H54 (cell line): Measurements from ENCODE around the gene TGFB2.

Source experiments
- DNase-seq: peaks from one replicate; pipeline ENCODE4 v3.0.0; 2011; ENCODE audit warnings: low spot score, mixed read lengths; ENCODE audit not compliant: insufficient read length
- FAIRE-seq: peaks from 3 replicates; lab custom pipeline; 2011; peaks lifted over from hg19 to GRCh38; lab: Jason Lieb, UNC
- POLR2A ChIP-seq: IDR thresholded peaks from 2 replicates; pipeline ENCODE4 v1.6.1; 2011; ENCODE audit warnings: low read depth, mild to moderate bottlenecking, low read length

TGFB2 gene

DNA sequence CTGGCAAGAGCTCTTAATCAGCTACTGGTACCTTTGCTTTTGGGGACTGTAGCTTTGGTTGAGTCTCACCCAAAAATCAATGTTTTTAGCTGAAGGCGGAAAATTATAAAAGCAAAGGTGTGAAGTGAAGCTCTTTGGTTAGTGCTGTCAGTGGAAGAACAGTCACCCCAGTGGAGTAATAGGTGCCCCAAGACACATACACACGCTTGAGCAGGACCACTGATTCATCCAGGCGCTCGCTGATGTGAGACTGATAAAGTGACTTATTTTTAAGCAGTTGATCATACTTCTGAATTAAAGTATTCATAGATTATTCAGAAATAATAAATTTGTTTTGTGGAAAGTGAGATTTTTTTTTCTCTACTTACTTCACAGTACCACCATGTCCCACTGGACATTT is 37.1 kb downstream of the TGFB2 start:
- TF ChIP-seq POLR2A, result no peak
- no peak for FAIRE-seq

DNA sequence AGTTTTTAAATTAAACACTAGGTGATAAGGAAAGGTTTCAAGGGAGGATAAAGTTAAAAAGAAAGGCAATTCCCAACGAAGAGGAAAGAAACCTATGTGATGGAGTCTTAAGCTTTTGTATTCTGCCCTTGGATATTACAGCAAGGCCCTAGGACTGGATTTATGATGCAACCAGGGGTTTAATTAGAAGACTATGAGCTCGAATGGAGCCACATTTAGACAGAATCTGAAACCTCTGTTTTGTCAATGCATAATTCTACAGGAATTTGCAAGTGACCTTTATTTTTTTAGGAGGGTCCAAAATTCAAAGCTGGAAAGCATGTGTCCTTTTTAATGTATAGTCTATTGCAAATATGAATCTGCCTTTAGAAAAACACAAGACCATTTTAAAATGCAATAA is 37.9 kb downstream of the TGFB2 start:
- no peak for TF ChIP-seq POLR2A
- no peak for FAIRE-seq
- DNase-seq, result no peak

More for the DNA sequence above, 37.1 kb downstream of the TGFB2 start:
- DNase-seq, result no peak

DNA sequence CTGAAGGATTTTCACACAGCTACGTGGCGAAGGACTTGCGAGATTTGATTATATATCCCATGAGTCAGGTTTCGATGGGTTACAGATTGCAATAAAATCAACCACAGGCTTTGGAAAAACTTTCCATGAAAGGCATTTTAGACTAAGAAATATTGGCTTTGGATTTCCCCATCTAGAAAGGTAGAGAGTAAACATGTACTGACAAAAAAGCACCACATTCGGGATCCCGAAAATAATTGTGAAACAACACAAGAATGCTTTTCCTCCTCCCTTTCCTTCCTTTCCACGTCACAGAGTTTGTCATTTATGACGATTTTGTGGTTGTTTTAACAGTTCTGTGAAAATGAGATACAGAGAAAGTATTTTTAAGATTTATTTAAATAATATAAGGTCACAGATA is 38.5 kb downstream of the TGFB2 start:
- FAIRE-seq (no peak), DNase-seq (no peak)
- no peak for TF ChIP-seq POLR2A

DNA sequence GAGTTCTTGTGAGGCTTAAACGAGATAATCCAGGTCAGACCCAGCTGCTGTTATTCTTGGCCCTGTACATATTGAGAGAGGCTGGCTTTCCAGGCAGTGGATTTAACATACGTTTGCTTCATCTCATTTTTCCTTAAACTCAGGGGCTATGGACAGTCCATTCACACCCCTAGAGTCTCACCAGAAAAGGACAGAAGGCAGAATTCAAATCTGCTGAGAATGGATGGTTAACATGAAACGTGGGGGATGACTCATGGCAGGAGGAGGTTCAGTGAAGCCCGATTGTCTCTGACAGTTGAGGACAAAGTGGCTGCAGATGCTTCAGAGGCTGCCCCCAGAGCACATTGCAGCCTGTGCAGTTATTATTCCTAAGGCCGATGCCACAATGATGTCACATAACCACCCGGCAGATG is 39.5 kb downstream of the TGFB2 start:
- FAIRE-seq (no peak), DNase-seq (no peak)
- TF ChIP-seq POLR2A, result no peak

DNA sequence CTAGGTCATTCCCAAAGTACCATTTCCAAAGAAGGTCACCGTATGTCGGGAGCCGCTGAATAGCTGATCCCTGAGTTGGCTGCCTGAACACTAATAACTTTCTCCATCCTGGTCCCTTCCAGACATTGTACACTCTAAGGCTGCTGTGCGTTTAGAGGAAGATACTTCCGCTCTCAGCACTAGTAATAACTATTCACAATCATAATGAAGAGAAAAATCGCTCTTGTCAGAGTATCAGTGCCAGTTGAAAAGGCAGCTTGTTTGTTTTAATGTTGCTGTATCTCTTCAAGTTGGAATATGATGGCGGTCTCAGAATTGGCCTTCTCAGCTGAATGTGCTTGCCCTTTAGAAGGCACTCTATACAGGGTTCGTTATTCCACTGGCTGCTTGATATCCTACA is 43.5 kb downstream of the TGFB2 start:
- TF ChIP-seq POLR2A, result no peak
- DNase-seq (no peak), FAIRE-seq (no peak)

DNA sequence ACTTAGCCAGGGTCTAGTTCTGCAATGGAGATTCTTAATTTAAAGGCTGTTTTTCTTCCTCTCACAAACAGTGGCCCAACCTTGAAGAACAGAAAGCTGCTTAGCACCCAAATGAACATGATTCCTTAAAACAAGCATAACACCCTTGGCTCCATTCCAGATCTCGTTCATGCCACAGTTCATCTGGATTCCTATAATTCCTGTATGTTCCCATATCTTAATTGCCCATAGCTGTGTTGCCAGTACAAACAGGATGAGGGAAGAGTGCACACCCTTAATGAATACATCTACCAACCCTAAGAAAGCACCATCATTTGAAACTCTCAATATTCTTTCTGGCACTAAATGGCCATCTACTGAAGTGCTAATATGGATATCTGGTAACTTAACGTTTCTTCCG is 45.5 kb downstream of the TGFB2 start:
- DNase-seq (no peak), FAIRE-seq (no peak)
- TF ChIP-seq POLR2A, result no peak

DNA sequence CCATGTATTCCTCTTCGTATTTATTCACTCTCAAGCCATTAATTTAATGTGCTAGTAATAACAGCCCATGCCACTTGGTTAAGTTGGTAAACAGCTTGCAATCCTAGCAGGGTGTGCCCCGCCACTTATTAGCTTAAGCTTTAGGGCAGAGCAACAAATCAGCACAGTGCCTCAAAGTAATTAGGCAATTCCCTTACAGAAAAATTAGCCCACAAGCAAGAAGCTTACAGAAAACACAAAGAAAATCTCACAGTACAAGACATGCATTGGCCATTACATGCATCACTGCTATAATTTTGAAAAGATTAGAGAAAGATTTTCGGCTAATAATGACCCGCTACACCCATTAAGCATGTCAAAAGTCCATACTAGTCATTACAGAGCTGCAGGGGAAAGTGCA is 47.6 kb downstream of the TGFB2 start:
- no peak for FAIRE-seq
- no peak for DNase-seq
- TF ChIP-seq POLR2A, result no peak

DNA sequence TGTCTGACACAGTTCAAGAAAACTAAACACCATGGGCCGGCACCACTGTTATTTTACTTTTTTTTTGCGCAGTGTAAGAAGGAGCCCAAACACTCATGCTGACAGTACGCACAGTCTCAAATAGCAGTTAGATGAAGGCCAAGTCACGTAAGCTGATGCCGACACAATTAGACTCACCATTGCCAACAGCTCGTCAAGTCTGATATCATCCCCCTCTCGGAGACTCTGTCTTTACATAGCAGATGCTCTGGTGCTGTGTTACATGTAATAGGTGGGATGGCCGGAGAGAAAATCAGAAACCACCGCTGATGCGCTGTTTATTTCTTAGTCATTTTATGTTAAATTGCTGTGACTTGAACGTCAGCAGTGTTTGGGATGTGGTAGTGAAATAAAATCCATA is 49.3 kb downstream of the TGFB2 start:
- FAIRE-seq (no peak), DNase-seq (no peak)
- TF ChIP-seq POLR2A, result no peak

DNA sequence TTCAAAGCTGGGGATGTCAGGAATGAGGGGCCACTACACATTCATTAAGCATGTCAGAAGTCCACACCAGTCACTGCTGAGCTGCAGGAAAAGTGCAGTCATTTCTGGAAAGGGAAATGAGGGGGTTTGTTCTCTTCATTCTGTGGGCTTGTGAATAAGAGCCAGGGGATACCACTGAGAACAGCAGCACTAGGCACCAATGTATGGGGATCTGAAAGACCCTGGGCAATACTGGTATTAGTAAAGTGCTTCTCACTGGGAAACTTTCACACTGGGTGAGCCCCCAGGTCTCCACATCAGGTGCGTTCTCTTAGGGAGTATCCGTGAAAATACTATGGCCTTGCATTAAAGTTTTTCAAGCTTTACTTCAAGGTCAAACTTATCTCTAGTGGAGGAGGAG is 49.9 kb downstream of the TGFB2 start:
- FAIRE-seq, result no peak
- TF ChIP-seq POLR2A, result no peak
- DNase-seq, result no peak

DNA sequence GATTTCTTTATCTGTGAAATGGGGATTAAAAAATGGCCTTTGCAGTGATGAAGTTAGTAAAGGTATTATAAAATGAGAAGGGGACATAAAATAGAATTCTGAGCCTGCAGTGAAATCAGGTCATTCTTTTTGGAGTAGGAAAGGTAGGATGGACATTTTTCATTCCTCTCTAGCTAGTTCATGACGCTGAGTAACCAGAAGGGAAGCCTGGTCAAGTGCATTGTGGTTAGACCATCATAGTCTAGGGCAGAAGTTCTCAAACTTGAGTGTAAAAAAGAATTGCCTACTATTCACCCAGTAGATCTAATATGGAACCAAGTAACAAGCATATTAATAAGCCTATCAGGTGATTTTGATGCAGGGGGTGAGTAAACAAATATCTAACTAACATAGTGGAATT is 50.8 kb downstream of the TGFB2 start:
- DNase-seq (no peak), FAIRE-seq (no peak)
- no peak for TF ChIP-seq POLR2A

DNA sequence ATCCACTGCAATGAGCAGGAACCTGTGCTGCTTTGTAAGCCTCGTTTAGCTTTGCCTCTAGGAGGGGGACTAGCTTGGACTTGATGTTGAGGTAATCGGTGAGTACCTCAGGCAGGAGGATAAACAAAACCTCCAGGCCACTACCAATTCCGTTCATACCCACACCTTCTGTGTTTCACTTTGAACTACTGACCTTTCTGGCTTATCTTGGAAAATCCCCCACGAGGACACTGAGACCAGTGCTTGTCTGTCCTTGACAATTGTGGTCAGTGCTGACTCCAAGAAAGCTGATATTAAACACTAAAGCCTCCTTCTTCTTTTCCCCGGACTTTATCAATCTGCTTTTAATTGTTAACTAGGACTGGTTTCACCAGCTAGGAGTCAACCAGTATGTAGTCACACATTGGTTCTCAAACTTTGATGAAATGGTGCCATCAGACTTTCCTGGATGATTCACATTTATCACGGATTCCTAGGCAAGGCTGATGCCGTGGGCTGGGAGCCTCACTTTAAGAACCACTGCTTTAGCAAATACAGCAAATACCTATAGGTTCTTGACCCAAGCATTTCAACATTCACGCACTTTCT is 52.7 kb downstream of the TGFB2 start:
- no peak for TF ChIP-seq POLR2A
- FAIRE-seq (no peak), DNase-seq (no peak)

DNA sequence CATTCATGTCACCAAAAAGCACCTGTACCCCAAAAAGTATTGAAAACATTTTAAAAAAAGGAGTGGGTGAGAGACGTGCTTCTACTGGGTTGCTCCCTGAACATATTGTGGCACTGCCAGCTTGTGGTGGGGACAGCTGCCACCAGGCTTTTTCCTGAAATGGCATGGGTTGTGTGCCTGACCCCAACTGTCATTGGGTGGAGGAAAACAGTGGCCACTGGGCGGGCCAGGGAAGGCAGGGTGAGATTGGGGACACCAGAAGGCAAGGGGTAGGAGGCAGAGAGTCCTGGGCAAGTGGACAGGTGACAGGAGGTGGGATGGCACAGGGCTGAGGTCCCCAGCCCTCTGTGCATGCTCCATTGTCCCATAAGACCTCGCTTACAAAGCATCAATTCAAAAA is 55.5 kb downstream of the TGFB2 start:
- FAIRE-seq (no peak), DNase-seq (no peak)
- no peak for TF ChIP-seq POLR2A

DNA sequence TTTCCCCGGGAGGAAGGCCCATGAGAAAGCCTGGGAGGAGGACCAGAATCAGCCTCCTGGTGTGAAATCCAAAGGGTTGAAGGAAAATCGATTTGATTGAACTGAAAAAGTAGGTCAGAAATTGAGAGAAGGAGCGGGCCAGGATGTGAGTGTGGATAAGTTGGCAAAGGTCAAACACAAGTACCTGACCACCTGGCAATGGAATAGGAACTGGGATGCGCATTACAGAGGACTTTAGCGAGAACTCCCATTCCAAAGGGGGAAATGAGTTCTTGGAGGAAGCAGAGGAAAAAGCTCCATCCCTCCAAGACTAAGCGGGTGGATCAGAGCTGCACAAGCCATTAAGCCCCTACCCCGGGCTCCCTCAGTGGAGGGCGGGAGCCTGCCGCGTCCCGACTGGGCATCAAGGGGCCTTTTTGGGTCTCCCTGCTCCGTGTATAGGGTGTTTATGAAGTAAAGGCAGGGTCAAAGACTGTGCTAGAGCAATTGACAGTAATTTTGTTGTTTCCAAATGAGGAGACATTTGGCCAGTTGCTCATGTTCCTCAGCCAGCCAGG is 56.4 kb downstream of the TGFB2 start:
- FAIRE-seq, result no peak
- DNase-seq, result no peak
- no peak for TF ChIP-seq POLR2A

DNA sequence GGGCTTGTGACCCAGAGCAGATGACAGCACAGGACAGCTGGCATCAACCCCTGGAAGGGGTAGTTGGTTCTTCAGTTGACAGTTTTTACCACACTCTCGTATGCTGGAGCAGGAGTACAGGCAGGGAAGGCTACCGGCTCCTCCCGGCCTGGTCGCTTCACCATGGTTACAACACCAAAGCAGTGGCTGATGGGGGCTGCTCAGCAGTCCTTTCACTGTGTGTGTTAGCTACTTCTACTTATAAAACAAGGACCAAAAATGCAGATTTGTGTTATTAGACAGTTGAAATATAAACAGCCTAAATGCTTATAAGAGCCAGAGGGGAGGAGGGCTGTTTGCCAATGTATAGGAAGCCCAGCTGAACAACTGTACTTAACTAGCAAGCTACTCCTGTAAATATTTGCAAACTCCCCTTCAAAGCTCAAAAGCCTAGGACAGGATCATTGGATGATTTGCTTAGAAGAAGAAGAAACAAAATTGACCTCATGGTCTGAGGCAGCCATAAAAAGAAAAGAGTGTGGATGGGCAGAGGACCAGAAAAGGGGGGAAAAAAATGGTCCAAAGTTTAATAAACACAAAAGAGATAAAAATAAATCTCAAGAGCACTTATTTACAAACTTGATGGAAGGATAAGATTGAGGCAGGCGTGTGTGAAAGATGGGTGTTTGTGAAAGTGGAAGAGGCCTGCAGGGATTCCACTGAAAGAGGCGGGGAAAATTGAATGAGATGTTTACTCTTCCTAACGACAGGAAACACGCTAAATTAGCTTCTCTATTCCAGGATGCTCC is 57.1 kb downstream of the TGFB2 start:
- DNase-seq (no peak), FAIRE-seq (no peak)
- TF ChIP-seq POLR2A, result no peak

DNA sequence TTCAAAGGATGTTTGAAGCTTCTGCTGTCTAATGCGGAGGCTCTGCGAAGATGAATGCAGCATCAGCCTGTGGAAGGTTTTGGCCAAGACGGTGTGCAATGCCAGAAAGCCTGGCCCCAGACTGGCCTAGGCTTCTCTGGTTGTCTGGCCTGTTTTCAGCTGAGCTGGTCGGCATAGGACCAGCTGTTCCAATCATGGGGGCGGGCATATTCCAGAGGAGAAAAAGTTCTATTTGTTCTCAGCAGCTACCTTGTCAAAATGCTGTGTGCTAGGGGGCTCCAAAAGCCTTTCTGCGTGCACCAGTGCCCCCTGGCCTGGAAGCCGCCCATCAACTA is 57.6 kb downstream of the TGFB2 start:
- TF ChIP-seq POLR2A, result no peak
- FAIRE-seq, result no peak

More for the DNA sequence above, 57.6 kb downstream of the TGFB2 start:
- no peak for DNase-seq
